ENCODE data around the gene MRPL58.
A peak's percentile ranks its signal among the peaks of the same experiment; 100 is the strongest.
"Not testable (repeated sequence)": the region's sequence is repeated elsewhere in the genome, so short reads cannot be mapped to it uniquely, and the experiment has no call there.

MRPL58 gene

DNA sequence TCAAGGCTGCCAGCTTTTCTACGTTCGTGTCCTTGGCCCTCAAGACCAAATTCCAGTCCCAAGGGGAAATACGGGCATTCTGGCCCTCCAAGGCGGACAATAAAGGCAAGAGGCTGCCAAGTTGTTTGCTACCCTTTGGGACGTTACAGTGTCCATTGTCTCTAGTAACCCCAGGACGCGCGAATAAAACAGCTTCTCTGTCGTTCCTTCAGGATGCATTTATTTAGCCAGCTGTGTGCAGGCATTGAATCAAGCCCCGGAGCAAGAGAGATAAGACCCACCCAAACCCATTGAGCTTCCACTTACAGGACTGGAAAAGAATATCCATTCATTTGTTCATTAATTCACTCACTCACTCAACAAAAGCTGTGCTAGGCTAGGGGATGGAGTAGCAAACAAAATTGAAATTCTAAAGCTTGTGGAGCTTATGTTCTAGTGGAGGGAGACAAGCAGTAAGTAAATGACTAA is 656 bp downstream of the MRPL58 start:
- DNase-seq (ENCODE audit: low spot score): no peak

DNA sequence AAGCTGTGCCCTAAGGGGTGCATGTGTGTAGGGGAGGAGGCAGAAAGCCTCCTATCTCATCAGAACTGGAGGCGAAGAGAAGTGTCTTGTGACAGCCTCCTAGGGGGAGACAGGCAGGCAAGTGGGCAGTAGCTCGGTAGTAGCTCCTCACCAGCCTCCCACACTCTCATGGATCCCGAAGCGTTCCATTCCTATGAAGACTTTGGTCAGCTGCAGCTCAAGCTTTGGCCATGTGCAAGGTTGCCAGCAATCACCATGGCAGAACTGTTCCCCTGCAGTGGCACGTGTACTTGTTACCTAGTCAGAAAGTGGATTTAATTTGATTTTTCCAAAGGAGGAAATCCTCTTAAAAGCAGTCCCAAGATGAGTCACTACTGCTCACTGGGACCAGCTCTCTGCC is 6.7 kb downstream of the MRPL58 start:
- no peak for DNase-seq (ENCODE audit: low spot score)

DNA sequence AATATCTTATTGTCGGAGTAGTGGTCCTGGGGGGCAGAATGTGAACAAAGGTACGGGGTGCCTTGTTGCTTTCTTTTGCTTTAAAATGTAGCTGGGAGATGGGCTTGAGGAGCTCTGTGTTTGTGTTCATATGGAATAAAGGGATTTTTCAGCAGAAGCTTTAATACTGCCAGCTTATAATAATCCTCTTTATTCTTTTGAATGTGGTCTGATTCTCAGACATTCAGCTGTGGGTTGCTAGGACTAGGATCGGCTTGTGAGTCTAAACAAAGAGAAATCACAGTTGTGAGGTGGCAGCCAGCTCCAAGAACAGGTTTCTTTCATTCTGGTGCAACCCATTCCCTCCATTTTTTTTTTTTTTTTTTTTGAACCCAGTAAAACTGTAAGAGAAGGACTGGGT is 7.2 kb downstream of the MRPL58 start:
- no peak for DNase-seq (ENCODE audit: low spot score)

DNA sequence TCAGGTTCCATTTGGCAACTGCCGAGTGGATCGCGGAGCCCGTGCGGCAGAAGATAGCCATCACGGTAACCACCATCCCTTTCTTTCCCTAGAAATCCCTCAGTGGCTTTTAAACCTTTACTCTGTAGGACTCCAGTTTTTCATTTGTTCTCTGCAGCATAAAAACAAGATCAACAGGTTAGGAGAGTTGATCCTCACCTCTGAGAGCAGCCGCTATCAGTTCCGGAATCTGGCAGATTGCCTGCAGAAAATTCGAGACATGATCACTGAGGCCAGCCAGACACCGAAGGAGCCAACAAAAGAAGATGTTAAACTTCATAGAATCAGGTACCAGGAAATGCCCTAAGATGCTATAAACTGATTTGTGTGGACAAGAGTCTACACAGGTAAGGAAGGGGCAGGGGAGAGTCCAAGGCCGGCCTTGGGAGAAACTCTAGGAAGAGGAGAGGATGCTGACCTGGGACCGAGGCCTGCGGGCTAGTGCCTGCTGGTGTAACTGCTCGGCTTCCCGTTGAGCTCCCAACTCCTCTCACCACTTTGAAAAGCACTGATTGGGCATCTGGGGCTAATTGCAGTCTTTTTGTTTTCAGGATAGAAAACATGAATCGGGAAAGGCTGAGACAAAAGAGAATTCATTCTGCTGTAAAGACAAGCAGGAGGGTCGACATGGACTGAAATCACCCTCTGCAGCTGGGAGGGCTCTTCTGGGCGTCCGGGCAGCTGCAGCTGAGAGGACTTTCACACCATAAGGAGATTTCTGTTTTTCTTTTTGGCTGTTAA is 8.1 kb downstream of the MRPL58 start:
- DNase-seq (ENCODE audit: low spot score): no peak

DNA sequence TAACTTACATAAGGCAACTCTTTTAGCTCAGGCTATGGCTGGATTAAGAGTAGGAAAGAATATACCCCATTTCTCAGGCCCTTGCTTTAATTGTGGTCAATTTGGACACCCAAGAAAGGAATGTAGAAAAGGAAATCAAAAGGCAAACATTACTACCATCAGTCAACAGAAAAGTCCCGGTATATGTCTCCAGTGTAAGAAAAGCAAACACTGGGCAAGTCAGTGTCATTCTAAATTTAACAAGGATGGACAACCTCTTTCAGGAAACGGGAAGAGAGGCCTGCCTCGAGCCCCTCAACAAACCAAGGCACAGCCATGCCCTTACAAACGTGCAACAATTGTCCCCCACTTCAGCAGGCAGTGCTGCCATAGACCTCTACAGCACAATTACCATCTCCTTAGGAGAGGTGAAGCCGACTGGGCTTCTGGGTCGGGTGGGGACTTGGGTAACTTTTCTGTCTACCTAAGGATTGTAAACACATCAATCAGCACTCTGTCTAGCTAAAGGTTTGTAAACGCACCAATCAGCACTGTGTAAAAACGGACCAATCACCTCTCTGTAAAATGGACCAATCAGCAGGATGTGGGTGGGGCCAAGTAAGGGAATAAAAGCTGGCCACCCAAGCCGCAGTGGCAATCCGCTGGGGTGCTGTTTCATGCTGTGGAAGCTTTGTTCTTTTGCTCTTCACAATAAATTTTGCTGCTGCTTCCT is 12.4 kb downstream of the MRPL58 start:
- no peak for DNase-seq (ENCODE audit: low spot score)

DNA sequence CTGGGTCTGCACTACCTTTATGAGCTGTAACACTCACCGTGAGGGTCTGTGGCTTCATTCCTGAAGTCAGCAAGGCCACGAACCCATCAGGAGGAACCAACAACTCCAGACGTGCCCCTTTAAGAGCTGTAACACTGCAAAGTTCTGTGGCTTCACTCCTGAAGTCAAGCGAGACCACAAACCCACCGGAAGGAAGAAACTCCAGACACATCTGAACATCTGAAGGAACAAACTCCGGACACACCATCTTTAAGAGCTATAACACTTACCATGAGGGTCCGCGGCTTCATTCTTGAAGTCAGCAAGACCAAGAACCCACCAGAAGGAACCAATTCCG is 12.9 kb downstream of the MRPL58 start:
- not testable (repeated sequence) for DNase-seq (ENCODE audit: low spot score)

DNA sequence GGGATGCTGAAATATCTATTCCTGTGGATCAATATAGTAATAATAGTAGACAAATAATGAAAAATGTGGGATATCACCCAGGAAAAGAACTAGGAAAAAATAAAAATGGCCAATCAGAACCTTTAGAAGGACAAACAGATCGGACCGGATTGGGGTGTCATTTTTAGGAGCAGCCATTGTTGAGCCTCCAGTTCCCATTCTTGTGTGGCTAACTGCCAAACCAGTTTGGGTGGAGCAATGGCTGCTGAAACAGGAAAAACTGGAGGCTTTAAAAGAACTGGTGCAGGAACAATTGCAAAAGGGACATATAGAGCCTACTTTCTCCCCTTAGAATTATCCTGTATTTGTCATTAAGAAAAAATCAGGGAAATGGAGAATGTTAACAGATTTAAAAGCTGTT is 14.2 kb downstream of the MRPL58 start:
- not testable (repeated sequence) for DNase-seq (ENCODE audit: low spot score)

DNA sequence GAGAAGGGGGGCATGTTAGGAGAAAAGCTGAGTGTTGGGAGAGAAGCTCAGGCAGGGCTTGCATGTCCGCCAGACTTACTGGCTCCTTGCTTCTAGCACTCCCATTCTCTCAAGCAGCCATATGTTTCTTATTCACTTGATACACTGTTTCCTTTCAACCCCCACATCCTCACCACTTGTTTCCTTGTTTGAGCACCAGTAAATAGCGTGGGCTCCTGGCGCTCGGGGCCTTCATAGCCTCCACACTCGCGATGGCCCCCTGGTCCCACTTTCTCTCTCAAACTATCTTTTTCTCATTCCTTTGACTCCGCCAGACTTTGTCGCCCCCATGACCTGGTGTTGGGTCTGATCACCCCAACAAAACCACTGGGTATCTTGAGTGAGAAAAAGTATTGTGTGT is 17.7 kb downstream of the MRPL58 start:
- no peak for DNase-seq (ENCODE audit: low spot score)

DNA sequence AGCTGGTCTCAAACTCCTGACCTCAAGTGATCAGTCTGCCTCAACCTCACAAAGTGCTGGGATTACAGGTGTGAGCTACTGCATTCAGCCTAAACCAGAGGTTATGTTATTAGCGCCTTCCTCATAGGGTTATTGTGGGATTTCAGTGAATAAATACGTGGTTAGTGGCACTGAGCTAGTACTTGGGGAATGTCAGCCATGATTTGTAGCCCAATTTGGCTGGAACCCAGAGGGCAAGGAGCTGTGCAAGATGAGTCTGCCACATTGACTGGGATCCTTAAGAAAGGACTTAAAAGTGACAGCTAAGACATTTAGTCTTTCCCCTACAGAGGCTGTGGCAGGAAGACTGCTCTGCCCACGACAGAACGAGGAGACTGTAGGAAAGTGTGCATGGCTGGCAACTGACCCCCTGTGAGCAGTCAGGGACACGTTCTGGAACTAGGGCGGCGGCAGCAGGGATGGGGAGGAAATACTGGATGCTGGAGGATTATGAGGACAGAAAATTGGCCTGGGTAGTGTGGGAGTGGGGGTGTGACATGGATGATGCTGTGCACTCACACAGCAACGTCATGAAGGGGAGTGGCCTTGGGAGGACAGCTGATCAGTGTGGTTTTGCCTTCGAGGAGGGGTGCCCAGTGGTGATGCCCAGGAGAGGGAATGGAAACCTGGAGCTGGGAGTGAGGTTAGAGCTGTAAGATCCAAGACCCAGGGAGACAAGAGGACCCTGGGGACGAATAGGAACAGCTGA is 19.7 kb downstream of the MRPL58 start:
- peak; percentile 89 for DNase-seq (ENCODE audit: low spot score)

DNA sequence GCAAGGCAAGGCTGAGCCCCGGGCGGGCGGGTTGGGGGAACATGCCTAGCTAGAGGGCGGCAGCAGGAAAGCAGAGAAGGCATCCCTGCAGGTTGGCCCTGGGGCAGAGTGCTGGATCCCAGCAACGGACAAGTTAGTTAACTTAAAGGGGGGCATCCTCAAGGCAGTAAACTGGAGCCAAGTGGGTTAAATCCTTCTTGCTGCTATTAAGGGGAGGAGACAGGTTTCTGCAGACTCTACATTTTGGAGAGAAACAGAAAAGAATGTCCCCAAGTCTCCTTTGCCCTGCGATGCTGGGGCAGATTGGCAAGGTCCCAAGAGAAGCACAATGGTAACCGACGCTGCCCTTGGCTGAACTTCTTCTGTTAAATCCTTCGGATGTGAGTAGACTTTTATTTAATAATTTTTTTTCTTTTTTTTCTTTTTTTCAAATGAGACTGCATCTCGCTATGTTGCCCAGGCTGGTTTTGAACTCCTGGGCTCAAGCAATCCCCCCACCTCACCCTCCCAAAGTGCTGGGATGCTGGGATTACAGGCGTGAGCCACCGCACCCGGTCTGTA is 20.3 kb downstream of the MRPL58 start:
- no peak for DNase-seq (ENCODE audit: low spot score)

DNA sequence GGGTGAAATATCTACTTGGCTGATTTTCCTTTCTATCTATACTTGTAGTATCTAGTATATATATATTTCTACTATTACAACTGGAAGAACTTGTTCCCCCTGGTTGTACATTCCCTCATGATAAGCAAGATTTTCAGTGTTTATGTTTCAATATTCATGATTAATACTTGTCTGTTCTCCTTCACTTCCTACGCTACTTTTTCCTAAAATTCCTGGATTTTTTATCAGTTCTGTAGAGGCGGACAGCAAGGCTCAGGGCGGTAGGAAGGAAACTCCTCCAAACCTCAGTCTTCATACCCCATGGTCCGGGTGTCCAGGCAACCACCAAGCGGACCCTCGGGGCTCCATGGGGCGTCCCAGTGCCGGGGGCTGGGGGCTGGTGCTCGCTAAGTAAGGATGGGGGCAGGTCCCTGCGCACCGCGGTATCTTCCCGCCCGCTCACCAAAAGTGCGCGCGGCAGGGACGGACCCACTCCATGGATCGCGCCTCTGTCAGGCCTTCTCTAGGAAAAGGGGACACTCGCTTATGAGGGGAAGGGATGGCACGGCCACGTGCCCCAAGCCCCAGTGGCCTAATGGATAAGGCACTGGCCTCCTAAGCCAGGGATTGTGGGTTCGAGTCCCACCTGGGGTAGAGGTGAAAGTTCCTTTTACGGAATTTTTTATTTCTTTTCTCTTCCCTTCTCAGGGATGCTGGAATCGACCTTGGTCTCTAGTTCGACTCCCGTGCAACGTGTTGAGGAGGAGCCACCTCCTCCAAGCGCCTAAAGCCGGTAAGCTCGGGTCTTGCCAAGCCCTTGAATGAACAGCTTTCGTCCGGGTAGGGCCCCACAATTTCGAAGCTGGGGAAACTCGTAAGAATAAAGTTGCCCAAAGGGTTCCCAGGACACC is 21.1 kb downstream of the MRPL58 start:
- peak; percentile 85 for DNase-seq (ENCODE audit: low spot score)

DNA sequence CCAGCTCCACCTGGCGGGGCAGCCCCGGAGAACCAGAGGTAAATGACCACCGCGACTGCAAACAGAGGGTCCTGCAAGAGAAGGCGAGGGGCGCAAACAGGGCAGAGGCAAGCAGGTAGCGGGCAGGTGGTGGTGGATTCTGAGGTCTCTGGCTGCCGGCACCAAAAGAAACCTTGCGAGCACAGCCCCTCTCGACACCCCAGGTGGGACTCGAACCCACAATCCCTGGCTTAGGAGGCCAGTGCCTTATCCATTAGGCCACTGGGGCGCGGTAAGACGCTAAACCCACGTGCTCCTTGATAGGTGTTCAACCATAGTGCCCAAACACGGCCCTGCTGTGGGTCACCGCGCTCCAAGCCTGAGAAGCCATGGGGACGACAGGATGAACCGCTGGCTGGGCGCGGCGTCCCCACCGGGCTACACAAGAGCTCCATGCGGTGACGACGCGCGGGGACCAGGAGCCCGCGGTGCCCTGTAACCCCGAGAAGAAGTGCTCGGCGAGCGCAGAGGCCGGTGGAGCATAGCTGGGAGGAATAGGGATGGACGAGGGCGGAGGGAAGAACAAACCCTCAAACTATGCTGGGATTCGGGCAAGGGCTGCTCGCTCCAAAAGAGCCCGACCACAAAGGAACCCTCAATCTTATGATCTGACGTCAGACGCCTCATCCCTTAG is 21.9 kb downstream of the MRPL58 start:
- peak; percentile 72 for DNase-seq (ENCODE audit: low spot score)

DNA sequence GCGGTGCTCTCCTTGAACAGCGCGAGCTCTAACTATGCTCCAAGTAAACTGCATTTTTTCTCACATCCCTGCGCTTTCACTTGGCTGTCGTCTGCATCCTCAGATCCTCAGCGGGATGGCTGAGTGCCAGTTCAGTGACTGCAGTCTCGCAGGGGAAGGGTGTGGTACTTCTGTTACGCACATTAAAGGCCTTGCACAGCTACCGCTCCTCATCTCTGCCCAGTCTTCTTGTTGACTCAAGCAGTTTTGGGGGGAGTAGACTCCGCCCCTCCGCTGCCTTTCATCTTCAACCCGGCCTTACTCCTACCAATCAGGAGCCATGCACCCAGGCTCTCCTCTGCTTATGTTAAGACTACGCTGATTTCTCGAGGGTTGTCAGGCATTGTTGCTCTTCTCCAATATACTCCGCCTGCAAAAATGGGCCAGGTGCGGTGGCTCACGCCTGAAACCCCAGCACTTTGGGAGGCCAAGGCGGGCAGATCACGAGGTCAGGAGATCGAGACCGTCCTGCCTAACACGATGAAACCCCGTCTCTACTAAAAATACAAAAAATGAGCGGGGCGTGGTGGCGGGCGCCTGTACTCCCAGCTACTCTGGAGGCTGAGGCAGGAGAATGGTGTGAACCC is 24.3 kb downstream of the MRPL58 start:
- peak; percentile 77 for DNase-seq (ENCODE audit: low spot score)

DNA sequence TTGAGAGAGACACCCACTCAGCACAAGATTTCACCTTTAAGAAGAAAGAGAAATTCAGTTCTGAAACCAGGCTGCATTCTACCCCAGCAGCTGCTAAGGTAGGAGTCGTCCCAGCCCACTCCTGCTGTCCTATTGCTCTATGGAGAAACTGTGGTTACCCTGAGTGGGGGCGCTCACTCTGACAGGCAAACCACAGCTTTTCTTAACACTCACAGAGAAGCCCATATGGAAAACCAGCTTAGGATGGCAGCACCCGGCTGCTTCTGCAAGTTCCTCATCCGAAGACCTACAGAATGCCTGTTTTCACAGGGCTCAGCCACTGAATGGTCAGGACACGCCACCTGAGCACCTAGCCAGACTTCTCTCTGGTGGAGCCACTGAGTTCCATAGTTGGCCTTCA is 26.8 kb downstream of the MRPL58 start:
- DNase-seq (ENCODE audit: low spot score): no peak

DNA sequence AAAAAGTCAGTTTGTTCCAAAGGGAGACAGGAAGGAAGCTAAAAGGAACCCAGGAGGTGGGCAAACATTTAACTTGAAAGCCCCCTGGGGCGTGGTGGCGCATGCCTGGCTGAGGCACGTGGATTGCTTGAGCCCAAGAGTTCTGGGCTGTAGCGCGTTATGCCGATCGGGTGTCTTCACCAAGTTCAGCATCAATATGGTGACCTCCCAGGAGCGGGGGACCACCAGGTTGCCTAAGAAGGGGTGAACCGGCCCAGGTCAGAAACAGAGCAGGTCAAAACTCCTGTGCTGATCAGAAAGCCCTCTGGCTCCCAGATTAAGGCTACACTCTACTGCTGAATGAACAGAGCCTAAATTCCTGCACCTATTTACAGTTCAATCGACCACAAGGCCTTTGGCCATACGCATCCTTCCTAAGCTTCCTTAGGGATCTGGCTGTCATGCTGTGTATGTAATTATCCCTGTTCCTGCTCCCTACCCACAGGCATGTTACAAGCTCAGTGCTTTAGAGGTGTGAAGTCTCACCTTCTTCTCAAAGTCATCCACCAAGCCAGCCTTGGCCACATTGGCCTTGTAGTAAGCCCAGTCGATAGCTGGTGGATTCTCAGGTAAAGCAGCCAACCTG is 29.3 kb downstream of the MRPL58 start:
- DNase-seq (ENCODE audit: low spot score): no peak

DNA sequence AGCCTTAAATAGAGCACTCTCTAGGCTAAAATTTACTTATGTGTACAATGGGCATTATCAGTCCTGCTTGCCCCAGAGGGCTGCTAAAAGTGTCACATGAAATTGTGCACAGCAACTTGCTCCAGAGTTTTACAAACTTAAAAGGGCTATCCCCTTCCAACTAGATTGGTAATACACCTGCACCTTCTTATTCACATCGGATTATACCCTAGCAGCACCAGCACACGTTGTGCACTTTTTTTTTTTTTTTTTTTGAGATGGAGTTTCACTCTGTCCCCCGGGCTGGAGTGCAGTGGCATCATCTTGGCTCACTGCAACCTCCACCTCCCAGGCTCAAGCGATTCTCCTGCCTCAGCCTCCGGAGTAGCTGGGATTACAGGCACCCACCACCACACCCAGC is 31.3 kb downstream of the MRPL58 start:
- not testable (repeated sequence) for DNase-seq (ENCODE audit: low spot score)

DNA sequence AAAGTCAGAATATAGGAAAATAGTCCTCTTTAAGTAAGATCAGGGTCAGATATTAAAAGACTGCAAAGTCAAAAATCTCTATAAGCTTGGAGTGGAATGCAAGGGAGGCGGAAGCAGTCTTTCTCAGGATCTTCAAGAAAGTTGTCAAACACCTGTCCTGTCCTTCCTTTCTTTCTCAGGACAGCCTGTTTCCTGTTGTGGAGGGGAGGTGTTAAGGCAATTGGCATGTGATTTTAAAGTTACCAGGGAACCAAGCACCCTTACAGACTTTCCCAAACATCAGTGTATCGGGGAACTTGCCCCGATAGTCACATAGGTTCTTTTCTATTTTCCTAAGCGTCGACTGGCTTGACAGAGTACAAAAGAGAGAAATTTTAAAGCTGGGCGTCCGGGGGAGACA is 32.2 kb downstream of the MRPL58 start:
- DNase-seq (ENCODE audit: low spot score): no peak

DNA sequence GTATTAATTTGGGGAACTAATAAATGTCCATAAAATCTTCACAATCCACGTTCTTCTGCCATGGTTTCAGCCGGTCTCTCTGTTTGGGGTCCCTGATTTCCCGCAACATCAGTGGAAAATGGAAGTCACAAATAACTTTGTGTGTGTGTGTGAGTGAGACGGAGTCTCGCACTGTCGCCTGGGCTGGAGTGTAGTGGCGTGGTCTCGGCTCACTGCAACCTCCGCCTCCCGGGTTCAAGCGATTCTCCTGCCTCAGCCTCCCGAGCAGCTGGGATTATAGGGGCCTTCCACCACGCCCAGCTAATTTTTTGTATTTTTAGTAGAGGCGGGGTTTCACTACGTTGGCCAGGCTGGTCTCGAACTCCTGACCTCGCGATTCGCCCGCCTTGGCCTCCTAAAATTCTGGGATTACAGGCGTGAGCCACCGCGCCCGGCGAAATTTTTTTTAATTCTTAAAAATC is 33.5 kb downstream of the MRPL58 start:
- DNase-seq (ENCODE audit: low spot score): not testable (repeated sequence)

DNA sequence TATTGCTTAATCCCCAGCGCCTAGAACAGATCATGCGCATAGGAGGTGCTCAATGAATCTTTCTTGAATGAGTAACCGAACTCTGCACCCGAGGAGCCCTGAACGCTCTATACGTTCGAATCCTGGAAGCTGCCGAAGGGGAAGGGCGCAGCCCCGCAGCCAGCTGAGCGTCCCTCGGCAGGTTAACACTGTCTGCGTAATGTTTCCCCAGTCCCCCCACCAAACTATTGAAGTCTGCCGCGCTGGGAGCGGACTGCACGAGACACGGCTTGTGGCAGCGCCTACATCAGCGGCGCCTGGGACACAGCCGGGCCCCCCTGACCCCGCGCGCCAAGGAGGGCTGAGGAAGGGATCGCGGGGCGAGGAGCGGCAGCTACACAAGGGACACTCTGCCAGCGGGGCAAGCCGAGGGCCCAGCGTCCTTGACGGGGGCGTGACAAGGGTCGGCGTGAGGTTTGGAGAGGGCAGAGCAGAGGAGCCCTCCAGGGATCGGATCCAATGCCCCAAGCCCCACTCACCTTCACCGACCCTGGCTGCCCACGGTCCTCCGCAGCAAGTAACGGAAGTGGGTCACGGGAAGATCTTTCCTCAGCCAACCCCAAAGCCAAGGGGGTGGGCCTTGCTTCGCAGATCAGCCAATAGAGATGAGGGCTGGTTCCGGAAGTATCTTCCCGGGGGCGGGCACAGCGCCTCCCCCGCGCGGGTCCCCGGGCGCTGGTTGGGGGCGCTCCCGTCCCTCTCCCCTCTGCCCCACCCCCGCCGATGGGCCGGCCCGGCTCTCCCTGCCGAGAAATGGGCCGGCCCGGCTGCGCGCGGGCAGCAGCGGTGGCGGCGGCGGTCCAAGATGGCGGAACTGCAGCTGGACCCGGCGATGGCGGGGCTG is 34.2 kb downstream of the MRPL58 start, which contains the start of the genes ATP5PD and KCTD2:
TSS of gene ATP5PD (minus strand) at position 563 of the 883 bp plus-strand sequence. CDS start 4,319 bp downstream, outside the sequence.
TSS of gene KCTD2 (plus strand) at position 819 of the 883 bp plus-strand sequence. CDS start at position 845, 26 bp downstream.
- DNase-seq (ENCODE audit: low spot score): peak; percentile 99

All from AG08396 (cell line).